ENCODE measurements around the gene FERMT1.
"Not testable (repeated sequence)": the region's sequence is repeated elsewhere in the genome, so short reads cannot be mapped to it uniquely, and the experiment has no call there.

The FERMT1 gene

GRCh38 chr20:6055981-6056569, 66.8 kb downstream of the FERMT1 start:
- H3K4me3 ChIP-seq (ENCODE audit: low read depth, low read length), result no peak overlapping the region
- no peak overlapping the region for H3K27ac ChIP-seq
- no peaks in the 10 kb centered on the region for H3K36me3 ChIP-seq
- TF ChIP-seq, protein P1, sequence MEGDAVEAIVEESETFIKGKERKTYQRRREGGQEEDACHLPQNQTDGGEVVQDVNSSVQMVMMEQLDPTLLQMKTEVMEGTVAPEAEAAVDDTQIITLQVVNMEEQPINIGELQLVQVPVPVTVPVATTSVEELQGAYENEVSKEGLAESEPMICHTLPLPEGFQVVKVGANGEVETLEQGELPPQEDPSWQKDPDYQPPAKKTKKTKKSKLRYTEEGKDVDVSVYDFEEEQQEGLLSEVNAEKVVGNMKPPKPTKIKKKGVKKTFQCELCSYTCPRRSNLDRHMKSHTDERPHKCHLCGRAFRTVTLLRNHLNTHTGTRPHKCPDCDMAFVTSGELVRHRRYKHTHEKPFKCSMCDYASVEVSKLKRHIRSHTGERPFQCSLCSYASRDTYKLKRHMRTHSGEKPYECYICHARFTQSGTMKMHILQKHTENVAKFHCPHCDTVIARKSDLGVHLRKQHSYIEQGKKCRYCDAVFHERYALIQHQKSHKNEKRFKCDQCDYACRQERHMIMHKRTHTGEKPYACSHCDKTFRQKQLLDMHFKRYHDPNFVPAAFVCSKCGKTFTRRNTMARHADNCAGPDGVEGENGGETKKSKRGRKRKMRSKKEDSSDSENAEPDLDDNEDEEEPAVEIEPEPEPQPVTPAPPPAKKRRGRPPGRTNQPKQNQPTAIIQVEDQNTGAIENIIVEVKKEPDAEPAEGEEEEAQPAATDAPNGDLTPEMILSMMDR (IDR thresholded peaks at IDR 0.05; ENCODE audit: low read depth, low read length), result no peak
- DNase-seq, result no peak
- H3K27me3 ChIP-seq (ENCODE audit: insufficient read depth, low read depth, severe bottlenecking), result no peaks in the 10 kb centered on the region
- H3K9me3 ChIP-seq (ENCODE audit: severe bottlenecking), result no peaks in the 10 kb centered on the region

- no peaks in the 10 kb centered on the region for H3K36me3 ChIP-seq
- no peaks in the 10 kb centered on the region for H3K27me3 ChIP-seq (ENCODE audit: insufficient read depth, low read depth, severe bottlenecking)
- no peak overlapping the region for H3K4me3 ChIP-seq (ENCODE audit: low read depth, low read length)
- H3K9me3 ChIP-seq (ENCODE audit: severe bottlenecking), result no peaks in the 10 kb centered on the region
- no peak for DNase-seq
- no peak overlapping the region for H3K27ac ChIP-seq
- TF ChIP-seq, protein P1 (IDR thresholded peaks at IDR 0.05; ENCODE audit: low read depth, low read length), result no peak
Measured at GRCh38 chr20:6055161-6055783, 67.6 kb downstream of the FERMT1 start.

DNA sequence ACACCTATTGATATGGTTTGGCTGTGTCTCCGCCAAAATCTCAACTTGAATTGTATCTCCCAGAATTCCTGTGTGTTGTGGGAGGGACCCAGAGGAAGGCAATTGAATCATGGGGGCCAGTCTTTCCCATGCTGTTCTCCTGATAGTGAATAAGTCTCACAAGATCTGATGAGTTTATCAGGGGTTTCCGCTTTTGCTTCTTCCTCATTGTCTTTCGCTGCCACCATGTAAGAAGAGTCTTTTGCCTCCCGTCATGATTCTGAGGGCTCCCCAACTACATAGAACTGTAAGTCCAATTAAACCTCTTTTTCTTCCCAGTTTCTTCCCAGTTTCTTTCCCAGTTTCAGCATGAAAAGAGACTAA, 68.2 kb downstream of the FERMT1 start:
- not testable (repeated sequence) for H3K27me3 ChIP-seq (ENCODE audit: insufficient read depth, low read depth, severe bottlenecking); DNase-seq; H3K4me3 ChIP-seq (ENCODE audit: low read depth, low read length); H3K9me3 ChIP-seq (ENCODE audit: severe bottlenecking); H3K36me3 ChIP-seq; H3K27ac ChIP-seq

GRCh38 chr20:6053776-6054688, 68.8 kb downstream of the FERMT1 start, which contains the start of gene LRRN4:
Gene LRRN4, minus strand, starts transcription at chr20:6054060. Its CDS starts 1,261 bp downstream, at chr20:6052799.
- Histone ChIP-seq H3K36me3 (no peaks in the 10 kb centered on the region), H3K9me3 (ENCODE audit: severe bottlenecking) (no peaks in the 10 kb centered on the region), H3K4me3 (ENCODE audit: low read depth, low read length) (no peak within 1 kb of the TSS), H3K27me3 (ENCODE audit: insufficient read depth, low read depth, severe bottlenecking) (no peaks in the 10 kb centered on the region), H3K27ac (no peak within 1 kb of the TSS)
- no peak for DNase-seq
- TF ChIP-seq, protein P1 (IDR thresholded peaks at IDR 0.05; ENCODE audit: low read depth, low read length), result no peak

DNA sequence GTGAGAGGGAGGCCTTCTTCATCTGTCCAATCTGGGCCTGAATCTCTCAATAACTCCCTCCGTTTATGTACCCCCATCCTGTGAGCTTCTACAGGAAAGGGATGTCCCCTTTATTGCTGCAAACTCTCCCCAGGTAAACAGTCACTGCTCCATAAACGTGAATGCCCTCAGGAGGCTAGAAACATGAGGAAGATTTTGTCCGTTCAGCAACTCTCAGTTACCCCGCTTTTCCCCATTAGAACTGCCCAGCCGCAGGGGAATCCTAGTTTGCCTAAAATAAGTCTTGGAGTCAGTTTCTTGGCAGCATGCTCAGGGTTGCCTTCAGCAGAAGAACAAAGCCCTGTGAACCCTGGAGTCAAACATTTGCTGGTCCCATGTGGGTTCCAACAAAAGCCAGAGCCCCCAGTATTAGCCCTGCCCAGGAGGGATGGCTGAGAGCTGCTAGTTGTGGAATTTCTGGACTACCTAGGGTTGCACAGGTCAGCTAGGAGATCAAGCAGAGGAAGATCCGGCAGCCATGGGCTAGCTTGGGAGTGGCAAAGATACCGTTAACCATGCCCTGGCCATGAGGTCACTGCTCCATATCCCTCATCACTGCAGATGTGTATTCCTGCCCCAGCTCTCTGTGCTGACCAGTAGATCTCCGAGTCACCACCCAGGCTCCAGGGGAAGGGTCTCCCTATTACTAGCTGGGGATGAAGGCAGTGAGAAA, 69.6 kb downstream of the FERMT1 start:
- Histone ChIP-seq H3K9me3 (ENCODE audit: severe bottlenecking) (no peaks in the 10 kb centered on the region), H3K27ac (no peak overlapping the region), H3K36me3 (no peaks in the 10 kb centered on the region), H3K27me3 (ENCODE audit: insufficient read depth, low read depth, severe bottlenecking) (no peaks in the 10 kb centered on the region), H3K4me3 (ENCODE audit: low read depth, low read length) (no peak overlapping the region)
- TF ChIP-seq, protein P1 (IDR thresholded peaks at IDR 0.05; ENCODE audit: low read depth, low read length), result no peak
- DNase-seq, result no peak

Data from WERI-Rb-1 (cell line).